OCI-LY1 (cell line): ENCODE data around the gene PTTG2.

Experiments used
- H2AFZ ChIP-seq: fragments of 200-600 bp; sonication (generic), shearing (Covaris generic); 2 replicates; pipeline ENCODE4 v1.6.0; 2014; ENCODE audit warnings: antibody characterized with exemption, mild to moderate bottlenecking, low read length
- H3F3A ChIP-seq: fragments of 200-600 bp; sonication (generic), shearing (Covaris generic); 2 replicates; pipeline ENCODE4 v1.6.0; 2014; ENCODE audit warnings: mild to moderate bottlenecking, antibody characterized with exemption, low read length, moderate library complexity; ENCODE audit not compliant: insufficient read depth
- H3K27ac ChIP-seq: fragments of 200-600 bp; sonication (generic); 2 replicates; pipeline ENCODE4 v1.5.1; 2014; ENCODE audit warnings: low read length, mixed run types, mild to moderate bottlenecking, low read depth; ENCODE audit not compliant: poor library complexity, severe bottlenecking
- H3K27me3 ChIP-seq: fragments of 200-600 bp; sonication (generic); 2 replicates; pipeline ENCODE4 v1.6.0; 2014; ENCODE audit warnings: antibody characterized with exemption, mild to moderate bottlenecking, low read length, moderate library complexity; ENCODE audit not compliant: insufficient read depth
- H3K36me3 ChIP-seq: fragments of 200-600 bp; sonication (generic); 2 replicates; pipeline ENCODE4 v1.6.1; 2014; ENCODE audit warnings: mild to moderate bottlenecking, antibody characterized with exemption, low read length, moderate library complexity, mixed read lengths; ENCODE audit not compliant: insufficient read depth
- H3K4me1 ChIP-seq: fragments of 200-600 bp; sonication (generic); 2 replicates; pipeline ENCODE4 v1.5.1; 2014; ENCODE audit warnings: mild to moderate bottlenecking, low read length, moderate library complexity; ENCODE audit not compliant: insufficient read depth, severe bottlenecking
- H3K4me2 ChIP-seq: fragments of 200-600 bp; sonication (generic), shearing (Covaris generic); 2 replicates; pipeline ENCODE4 v1.6.1; 2014; ENCODE audit warnings: low read length
- H3K4me3 ChIP-seq: fragments of 200-600 bp; sonication (generic); 2 replicates; pipeline ENCODE4 v1.5.1; 2014; ENCODE audit warnings: low read length, low read depth, mild to moderate bottlenecking, mixed read lengths; ENCODE audit not compliant: poor library complexity, severe bottlenecking
- H3K79me2 ChIP-seq: fragments of 200-600 bp; shearing (Covaris generic); 2 replicates; pipeline ENCODE4 v1.6.1; 2016; ENCODE audit warnings: mixed run types, low read length, mixed read lengths; ENCODE audit not compliant: insufficient read depth
- H3K9ac ChIP-seq: fragments of 200-600 bp; sonication (generic), shearing (Covaris generic); 2 replicates; pipeline ENCODE4 v1.6.1; 2014; ENCODE audit warnings: mild to moderate bottlenecking, low read length, mixed read lengths
- H3K9me2 ChIP-seq: fragments of 200-600 bp; sonication (generic), shearing (Covaris generic); 2 replicates; pipeline ENCODE4 v1.6.1; 2014; ENCODE audit warnings: low read depth, mild to moderate bottlenecking, low read length, mixed read lengths
- H3K9me3 ChIP-seq: fragments of 200-600 bp; shearing (Covaris generic); 2 replicates; pipeline ENCODE4 v1.6.1; 2014; ENCODE audit warnings: low read length, mixed read lengths
- H4K20me1 ChIP-seq: fragments of 200-600 bp; sonication (generic), shearing (Covaris generic); 2 replicates; pipeline ENCODE4 v1.6.0; 2016; ENCODE audit warnings: mild to moderate bottlenecking, low read length; ENCODE audit not compliant: insufficient read depth
- EZH2 ChIP-seq: fragments of 200-600 bp; sonication (generic), shearing (Covaris generic); IDR thresholded peaks from 2 replicates; pipeline ENCODE4 v1.8.0; 2017; ENCODE audit warnings: borderline replicate concordance, mixed run types, mild to moderate bottlenecking, antibody characterized with exemption, low read length, moderate library complexity, mixed read lengths
- TF ChIP-seq, protein P1 (sequence below): fragments of 200-600 bp; sonication (generic), shearing (Covaris generic); IDR thresholded peaks from 2 replicates; pipeline ENCODE4 v1.5.1; 2017; ENCODE audit warnings: mild to moderate bottlenecking, antibody characterized with exemption, low read length, moderate library complexity, mixed read lengths

The PTTG2 gene

GRCh38 chr4:37982736-37983135 is 22.5 kb downstream of the PTTG2 start:
- H3K4me3 ChIP-seq = peak overlapping the region; percentile 70
- H3K27ac ChIP-seq = peak overlapping the region; percentile 100
- peak overlapping the region; percentile 85 for H3K4me2 ChIP-seq
- no peaks in the 10 kb centered on the region for H4K20me1 ChIP-seq
- H3K4me1 ChIP-seq = peaks cover 91% of the 10 kb centered on the region
- peaks cover 96% of the 10 kb centered on the region for H3K79me2 ChIP-seq
- peaks cover 30% of the 10 kb centered on the region for H3K36me3 ChIP-seq
- 0 out of 2 replicates have a peak, but pooled peaks cover 8% of the 10 kb centered on the region for H3F3A ChIP-seq
- H3K27me3 ChIP-seq = no peaks in the 10 kb centered on the region
- no peaks in the 10 kb centered on the region for H3K9me3 ChIP-seq
- H2AFZ ChIP-seq = no peak overlapping the region
- H3K9ac ChIP-seq = peak overlapping the region; percentile 99
- no peaks in the 10 kb centered on the region for H3K9me2 ChIP-seq
- TF ChIP-seq EZH2 = no peak
- TF ChIP-seq, protein P1, sequence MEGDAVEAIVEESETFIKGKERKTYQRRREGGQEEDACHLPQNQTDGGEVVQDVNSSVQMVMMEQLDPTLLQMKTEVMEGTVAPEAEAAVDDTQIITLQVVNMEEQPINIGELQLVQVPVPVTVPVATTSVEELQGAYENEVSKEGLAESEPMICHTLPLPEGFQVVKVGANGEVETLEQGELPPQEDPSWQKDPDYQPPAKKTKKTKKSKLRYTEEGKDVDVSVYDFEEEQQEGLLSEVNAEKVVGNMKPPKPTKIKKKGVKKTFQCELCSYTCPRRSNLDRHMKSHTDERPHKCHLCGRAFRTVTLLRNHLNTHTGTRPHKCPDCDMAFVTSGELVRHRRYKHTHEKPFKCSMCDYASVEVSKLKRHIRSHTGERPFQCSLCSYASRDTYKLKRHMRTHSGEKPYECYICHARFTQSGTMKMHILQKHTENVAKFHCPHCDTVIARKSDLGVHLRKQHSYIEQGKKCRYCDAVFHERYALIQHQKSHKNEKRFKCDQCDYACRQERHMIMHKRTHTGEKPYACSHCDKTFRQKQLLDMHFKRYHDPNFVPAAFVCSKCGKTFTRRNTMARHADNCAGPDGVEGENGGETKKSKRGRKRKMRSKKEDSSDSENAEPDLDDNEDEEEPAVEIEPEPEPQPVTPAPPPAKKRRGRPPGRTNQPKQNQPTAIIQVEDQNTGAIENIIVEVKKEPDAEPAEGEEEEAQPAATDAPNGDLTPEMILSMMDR = peak; percentile 14; the same call in 1 of the 2 replicates

- Histone ChIP-seq H3K4me2 (peak overlapping the region; percentile 85; the same call in 1 of the 2 replicates), H3K27ac (peak overlapping the region; percentile 100), H3K4me3 (peak overlapping the region; percentile 5), H3F3A (0 out of 2 replicates have a peak, but pooled peaks cover 9% of the 10 kb centered on the region), H3K9me3 (no peaks in the 10 kb centered on the region), H3K9me2 (no peaks in the 10 kb centered on the region), H3K27me3 (no peaks in the 10 kb centered on the region), H3K9ac (no peak overlapping the region), H2AFZ (no peak overlapping the region), H3K79me2 (peaks cover 94% of the 10 kb centered on the region), H3K4me1 (peaks cover 100% of the 10 kb centered on the region), H4K20me1 (no peaks in the 10 kb centered on the region), H3K36me3 (peaks cover 42% of the 10 kb centered on the region)
- TF ChIP-seq EZH2 = no peak
- TF ChIP-seq, protein P1 = no peak
These were observed 23.8 kb downstream of the PTTG2 start for GRCh38 chr4:37983951-37984350.

- peak overlapping the region; percentile 16 for H3K4me3 ChIP-seq
- H3K36me3 ChIP-seq = peaks cover 40% of the 10 kb centered on the region
- no peaks in the 10 kb centered on the region for H3K9me3 ChIP-seq
- H3K4me1 ChIP-seq = peaks cover 100% of the 10 kb centered on the region
- H3K9me2 ChIP-seq = no peaks in the 10 kb centered on the region
- H3K4me2 ChIP-seq = peak overlapping the region; percentile 57
- H2AFZ ChIP-seq = no peak overlapping the region
- TF ChIP-seq, protein P1 = no peak
- TF ChIP-seq EZH2 = no peak
- H3F3A ChIP-seq = 0 out of 2 replicates have a peak, but pooled peaks cover 9% of the 10 kb centered on the region
- peaks cover 83% of the 10 kb centered on the region for H3K79me2 ChIP-seq
- H3K27ac ChIP-seq = peak overlapping the region; percentile 100
- peak overlapping the region; percentile 46 for H3K9ac ChIP-seq
- no peaks in the 10 kb centered on the region for H3K27me3 ChIP-seq
- no peaks in the 10 kb centered on the region for H4K20me1 ChIP-seq
These were observed 25.6 kb downstream of the PTTG2 start for GRCh38 chr4:37985730-37986275.
